DMS153 (cell line): Measurements from ENCODE around the gene MRC2.

ENCODE experiments used
- DNase-seq: peaks from one replicate; lab custom pipeline; 2025; lab: John Stamatoyannopoulos, UW

The MRC2 gene

GRCh38 chr17:62661337-62661736 lies 33.9 kb downstream of the MRC2 start:
- DNase-seq, result no peak

DNA sequence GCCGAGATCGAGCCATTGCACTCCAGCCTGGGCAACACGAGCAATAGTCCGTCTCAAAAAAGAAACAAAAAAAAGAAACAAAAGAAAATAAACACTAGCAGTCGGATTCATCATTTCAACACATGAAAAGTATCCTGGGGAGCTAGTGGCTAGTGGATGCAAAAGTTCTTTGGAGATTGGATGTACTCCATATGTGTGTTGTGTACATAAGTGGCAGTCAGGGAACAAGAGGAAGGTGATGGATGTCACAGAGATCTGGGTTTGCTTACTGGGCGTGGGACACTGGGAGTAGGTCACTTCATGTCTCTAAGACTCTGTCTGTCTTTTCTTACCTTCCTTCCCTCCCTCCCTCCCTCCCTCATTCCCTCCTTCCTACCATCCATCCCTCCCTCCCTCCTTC lies 35.4 kb downstream of the MRC2 start:
- no peak for DNase-seq

GRCh38 chr17:62663304-62663703 lies 35.8 kb downstream of the MRC2 start:
- no peak for DNase-seq

- no peak for DNase-seq
Observed at GRCh38 chr17:62664336-62665120, 37.1 kb downstream of the MRC2 start.

- no peak for DNase-seq
Observed at GRCh38 chr17:62665599-62665998, 38.1 kb downstream of the MRC2 start.

DNA sequence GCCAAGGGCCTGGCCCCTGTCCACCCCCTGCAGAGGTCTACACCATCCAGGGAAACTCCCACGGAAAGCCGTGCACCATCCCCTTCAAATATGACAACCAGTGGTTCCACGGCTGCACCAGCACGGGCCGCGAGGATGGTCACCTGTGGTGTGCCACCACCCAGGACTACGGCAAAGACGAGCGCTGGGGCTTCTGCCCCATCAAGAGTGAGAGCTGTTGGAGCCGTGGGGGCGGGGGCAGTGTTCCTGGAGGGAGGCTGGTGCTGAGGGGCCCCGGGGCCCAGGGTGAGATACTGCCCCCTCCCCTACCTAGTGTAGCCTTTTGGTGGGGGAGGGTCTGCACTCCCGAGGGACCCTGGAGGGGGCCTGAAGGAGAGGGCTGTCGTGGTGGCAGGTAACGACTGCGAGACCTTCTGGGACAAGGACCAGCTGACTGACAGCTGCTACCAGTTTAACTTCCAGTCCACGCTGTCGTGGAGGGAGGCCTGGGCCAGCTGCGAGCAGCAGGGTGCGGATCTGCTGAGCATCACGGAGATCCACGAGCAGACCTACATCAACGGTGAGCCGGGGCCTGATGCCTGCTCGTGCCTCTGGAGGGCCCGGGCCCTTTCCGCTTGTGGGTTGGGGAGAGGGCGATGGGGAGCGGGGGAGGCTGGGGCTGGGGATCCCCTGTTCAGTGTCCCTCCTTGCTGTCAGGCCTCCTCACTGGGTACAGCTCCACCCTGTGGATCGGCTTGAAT lies 38.8 kb downstream of the MRC2 start:
- no peak for DNase-seq

- DNase-seq, result no peak
Observed at GRCh38 chr17:62666801-62667591, 39.5 kb downstream of the MRC2 start.

- DNase-seq, result no peak
Observed at GRCh38 chr17:62668091-62668804, 40.8 kb downstream of the MRC2 start.

DNA sequence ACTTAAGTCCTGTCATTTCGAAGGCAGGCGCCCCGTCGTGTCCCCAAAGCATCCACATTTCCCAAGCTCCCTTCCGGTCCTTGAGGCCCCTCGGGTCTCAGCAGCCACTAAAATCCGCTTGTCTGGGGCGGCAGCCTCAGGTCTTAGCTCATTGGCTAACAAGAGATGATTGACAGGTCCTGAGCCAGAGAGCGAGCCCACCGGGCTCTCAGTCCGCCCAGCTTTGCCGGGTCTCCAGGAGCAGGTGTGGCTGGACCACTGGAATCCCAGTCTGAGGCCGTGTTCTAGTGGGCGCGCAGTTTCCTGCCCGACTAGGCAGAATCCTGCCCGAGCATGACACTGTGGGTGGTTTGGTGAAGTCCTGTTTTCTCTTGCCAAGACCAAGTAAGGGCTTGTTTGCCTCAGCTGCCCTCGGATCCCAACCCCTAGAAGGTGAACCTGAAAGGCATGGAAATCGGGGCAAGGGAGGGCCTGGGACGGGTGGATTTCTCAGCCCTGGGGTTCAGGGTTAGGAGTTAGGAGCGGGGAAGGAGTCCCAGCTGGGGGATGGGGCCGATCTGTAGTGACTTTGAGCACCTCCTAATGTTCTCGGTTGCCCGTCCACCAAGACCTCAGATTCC lies 42.8 kb downstream of the MRC2 start:
- DNase-seq, result peak; percentile 82

GRCh38 chr17:62671553-62671952 lies 44.1 kb downstream of the MRC2 start:
- peak; percentile 82 for DNase-seq

GRCh38 chr17:62672957-62673356 lies 45.5 kb downstream of the MRC2 start:
- DNase-seq, result no peak

- no peak for DNase-seq
Observed at GRCh38 chr17:62673614-62674362, 46.3 kb downstream of the MRC2 start.

- DNase-seq, result no peak
Observed at GRCh38 chr17:62674363-62674739, 46.9 kb downstream of the MRC2 start.

GRCh38 chr17:62674841-62675240 lies 47.4 kb downstream of the MRC2 start:
- DNase-seq, result no peak

GRCh38 chr17:62675260-62675659 lies 47.8 kb downstream of the MRC2 start:
- no peak for DNase-seq

DNA sequence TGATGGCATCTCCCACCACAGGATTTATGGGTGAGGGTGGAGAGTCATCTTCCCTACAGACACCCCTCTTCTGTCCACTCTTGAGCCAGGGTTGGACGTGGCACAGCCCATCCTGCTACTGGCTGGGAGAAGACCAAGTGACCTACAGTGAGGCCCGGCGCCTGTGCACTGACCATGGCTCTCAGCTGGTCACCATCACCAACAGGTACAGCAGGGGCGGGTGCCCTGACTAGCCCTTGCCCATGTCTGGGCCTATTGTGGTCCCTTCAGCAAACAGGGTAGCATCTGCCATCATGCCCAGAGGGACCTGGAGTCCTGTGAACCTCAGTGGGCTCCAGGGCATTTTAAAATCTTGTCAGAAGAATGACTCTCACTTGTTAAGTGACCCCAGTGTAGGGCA lies 48.2 kb downstream of the MRC2 start:
- DNase-seq, result no peak

DNA sequence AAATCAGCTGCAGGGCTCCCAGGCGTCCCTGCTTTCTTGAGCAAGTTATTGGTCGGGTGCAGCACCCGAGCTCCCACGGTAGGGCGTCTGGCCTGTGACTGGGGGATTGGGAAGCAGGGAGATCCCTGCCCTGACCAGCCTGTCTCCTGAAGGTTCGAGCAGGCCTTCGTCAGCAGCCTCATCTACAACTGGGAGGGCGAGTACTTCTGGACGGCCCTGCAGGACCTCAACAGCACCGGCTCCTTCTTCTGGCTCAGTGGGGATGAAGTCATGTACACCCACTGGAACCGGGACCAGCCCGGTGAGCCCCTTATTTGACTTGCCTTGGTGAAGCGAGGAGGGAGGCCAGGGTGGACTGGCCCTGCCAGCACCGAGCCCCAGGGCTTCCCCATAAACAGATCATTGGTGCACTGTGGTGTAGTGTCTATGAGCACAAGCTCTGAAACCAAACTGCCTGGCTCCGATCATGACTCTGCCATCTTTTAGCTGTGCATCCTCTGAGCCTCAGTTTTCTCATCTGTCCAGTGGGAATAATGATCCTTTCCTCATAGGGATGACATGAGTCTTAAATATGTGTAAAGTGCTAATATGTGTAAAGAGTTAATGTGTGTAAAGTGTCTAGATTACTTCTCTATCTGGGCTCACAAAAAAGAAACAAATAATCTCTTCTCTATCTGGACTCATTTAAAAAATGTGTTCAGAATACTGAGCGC lies 48.9 kb downstream of the MRC2 start:
- no peak for DNase-seq

DNA sequence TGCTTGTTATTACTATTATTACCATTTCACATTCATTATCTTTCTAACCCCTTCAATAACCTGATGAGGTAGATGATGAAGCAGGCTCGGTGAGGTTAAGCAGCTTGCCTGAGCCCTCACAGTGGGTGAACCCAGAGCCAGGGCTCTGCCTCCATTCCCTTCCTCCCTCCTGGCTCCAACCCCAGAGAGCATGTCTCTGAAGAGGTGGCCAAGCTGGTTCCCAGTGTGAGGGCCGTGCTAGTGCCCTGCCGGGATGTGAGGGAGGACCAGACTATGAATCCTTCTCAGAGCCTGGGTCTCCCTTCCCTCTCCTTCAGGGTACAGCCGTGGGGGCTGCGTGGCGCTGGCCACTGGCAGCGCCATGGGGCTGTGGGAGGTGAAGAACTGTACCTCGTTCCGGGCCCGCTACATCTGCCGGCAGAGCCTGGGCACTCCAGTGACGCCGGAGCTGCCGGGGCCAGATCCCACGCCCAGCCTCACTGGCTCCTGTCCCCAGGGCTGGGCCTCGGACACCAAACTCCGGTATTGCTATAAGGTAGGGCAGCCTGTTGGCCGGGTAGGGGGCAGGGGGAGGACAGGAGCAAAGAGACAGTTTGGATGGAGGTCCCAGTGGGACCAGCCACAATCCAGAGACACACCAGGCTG lies 49.6 kb downstream of the MRC2 start:
- no peak for DNase-seq

DNA sequence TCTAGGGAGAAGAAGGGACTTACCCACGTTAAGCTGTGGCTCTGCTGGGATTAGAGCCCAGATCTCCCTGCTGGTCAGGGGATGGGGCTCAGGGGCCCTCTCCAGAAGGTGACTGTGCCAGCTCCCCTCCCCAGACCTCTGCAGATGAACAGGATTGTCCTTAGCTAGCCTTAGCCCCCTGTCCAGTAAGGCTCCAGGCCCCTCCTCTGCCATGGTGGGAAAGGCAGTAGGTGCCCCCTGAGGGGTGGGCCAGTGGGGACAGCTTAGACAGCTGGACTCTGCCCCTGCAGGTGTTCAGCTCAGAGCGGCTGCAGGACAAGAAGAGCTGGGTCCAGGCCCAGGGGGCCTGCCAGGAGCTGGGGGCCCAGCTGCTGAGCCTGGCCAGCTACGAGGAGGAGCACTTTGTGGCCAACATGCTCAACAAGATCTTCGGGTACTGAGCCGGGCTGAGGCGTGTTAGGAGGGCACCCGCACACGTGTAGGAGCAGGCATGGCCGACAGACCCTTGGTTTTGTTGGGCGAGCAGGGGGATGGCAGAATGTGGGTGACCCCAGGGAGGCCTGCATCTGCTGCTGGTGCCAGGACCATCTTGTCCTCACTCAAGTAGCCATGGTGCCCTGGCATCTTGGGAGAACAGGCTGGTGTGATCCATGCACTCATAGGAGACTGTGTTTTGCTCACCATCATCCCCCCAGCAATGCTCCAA lies 50.9 kb downstream of the MRC2 start:
- no peak for DNase-seq
